Measurements from ENCODE around the gene CYP2W1.

DNA sequence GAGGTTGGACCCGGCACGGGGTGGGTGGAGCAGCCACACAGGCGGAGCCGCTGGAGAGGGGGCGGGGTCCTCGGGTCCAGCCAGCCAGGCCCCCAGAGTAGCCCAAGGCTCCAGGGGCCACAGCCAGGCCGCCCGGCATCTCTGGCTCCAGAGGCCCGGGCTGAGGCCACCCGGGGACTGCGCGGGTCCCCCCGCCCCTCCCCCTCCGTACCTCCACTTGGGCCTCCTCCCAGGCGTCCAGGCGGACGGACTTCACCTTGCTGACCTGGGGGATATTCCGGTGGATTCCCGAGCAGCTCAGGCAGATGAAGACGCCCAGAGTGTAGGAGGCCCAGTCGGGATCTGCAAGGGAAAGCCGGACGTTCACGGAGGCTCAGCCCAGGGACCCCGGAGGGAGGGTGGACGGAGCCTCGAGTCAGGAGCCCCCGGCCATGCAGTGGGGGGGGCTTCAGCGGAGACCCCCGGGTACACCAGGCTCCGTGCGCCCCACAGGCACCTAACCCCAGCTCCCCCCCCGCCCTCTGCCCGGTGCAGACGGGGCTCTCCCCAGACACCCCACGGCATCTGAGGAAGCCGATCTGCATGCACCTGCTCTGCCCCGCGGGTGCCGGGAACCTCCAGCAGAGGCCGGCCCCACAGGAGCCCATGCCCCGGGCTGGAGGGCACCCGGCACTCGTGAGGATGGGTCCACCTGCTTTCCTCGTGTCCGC, 47.7 kb upstream of the CYP2W1 start:
- TF ChIP-seq, protein P1, sequence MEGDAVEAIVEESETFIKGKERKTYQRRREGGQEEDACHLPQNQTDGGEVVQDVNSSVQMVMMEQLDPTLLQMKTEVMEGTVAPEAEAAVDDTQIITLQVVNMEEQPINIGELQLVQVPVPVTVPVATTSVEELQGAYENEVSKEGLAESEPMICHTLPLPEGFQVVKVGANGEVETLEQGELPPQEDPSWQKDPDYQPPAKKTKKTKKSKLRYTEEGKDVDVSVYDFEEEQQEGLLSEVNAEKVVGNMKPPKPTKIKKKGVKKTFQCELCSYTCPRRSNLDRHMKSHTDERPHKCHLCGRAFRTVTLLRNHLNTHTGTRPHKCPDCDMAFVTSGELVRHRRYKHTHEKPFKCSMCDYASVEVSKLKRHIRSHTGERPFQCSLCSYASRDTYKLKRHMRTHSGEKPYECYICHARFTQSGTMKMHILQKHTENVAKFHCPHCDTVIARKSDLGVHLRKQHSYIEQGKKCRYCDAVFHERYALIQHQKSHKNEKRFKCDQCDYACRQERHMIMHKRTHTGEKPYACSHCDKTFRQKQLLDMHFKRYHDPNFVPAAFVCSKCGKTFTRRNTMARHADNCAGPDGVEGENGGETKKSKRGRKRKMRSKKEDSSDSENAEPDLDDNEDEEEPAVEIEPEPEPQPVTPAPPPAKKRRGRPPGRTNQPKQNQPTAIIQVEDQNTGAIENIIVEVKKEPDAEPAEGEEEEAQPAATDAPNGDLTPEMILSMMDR (IDR thresholded peaks at IDR 0.05): no peak
- TF ChIP-seq POLR2A (IDR thresholded peaks at IDR 0.05): no peak
- no peak for TF ChIP-seq POLR2AphosphoS5 (IDR thresholded peaks at IDR 0.05)

Measured in prostate gland (tissue), 2 donors.